GM19035 (cell line): ENCODE measurements around the gene TNFRSF11A.

Experiments used
- ATAC-seq: cut with Tn5 transposase; IDR thresholded peaks from one replicate; pipeline ENCODE4 v1.9.1; 2021; ENCODE audit not compliant: unreplicated experiment

TNFRSF11A gene

DNA sequence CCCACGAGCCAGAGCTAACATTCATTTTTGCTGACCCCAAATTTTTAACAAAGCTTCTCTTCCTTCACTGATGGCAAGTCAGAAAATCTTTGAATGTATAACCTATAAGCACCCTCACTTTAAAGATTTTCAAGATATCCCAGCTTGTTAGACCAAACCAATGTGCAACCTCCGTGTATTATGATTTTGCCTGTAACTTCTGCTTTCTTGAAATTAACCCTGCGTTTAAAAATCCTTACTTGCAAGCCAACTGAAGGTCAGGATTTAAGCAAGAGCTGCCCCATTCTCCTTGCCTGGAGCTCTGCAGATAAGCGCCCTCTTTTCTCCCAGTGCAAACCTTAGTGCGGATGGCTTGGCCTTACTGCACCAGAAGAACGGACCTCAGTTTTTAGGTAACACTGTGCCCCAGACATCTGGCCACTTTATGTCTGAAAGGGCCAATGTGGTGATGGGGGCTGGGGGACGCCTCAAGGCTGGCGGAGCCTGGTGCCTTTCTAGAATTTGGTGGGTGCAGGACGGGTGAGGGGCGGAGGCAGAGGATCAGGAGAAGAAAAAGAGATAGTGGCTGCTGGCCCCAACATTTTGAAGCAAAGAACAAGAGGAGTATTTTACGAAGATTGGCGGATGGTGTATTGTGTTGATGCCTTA, 805 bp upstream of the TNFRSF11A start:
- no peak for ATAC-seq

DNA sequence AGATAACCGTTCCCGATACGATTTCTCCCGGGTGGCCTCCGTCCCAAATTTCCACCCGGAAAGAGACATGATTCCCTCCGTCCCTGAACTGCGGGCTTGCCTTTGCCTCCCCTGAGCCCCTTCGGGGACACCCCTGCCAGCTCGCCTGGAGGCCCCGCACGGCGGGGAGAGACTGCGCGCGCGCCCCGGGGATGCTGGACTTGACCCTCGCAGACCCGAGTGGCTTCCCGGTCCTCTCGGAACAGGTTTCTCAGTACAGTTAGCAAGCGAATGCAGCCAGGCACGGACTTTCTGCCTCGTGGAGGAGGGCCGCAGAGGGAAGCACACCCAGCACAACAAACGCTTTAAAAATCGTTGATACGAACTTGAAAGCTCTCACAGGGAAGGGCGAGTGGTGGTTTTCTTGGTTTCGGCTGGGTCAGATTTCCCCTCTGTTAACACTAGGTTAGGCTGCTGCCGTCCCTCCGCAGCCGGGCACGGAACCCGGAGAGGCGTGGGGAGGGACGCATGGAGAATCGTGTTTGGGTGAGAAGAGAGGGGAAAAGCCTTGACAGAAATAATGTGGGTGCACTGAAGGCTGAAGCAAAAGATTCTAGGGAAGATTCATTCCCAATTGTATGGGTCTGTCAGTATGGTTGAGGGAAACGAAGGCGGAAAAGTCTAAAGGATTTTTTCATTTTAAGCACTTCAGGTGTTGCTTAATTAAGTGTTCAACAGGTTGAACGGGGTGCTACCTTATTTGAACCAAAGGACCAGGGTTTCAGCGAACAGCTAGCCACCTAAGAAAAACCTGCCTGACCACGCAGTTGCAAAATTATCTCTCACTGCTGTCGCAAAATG, 916 bp downstream of the TNFRSF11A start:
- peak; percentile 34 for ATAC-seq

- no peak for ATAC-seq
These were observed 1.7 kb downstream of the TNFRSF11A start for GRCh38 chr18:62326646-62327348.

GRCh38 chr18:62327977-62328376, 2.9 kb downstream of the TNFRSF11A start:
- ATAC-seq, result no peak

DNA sequence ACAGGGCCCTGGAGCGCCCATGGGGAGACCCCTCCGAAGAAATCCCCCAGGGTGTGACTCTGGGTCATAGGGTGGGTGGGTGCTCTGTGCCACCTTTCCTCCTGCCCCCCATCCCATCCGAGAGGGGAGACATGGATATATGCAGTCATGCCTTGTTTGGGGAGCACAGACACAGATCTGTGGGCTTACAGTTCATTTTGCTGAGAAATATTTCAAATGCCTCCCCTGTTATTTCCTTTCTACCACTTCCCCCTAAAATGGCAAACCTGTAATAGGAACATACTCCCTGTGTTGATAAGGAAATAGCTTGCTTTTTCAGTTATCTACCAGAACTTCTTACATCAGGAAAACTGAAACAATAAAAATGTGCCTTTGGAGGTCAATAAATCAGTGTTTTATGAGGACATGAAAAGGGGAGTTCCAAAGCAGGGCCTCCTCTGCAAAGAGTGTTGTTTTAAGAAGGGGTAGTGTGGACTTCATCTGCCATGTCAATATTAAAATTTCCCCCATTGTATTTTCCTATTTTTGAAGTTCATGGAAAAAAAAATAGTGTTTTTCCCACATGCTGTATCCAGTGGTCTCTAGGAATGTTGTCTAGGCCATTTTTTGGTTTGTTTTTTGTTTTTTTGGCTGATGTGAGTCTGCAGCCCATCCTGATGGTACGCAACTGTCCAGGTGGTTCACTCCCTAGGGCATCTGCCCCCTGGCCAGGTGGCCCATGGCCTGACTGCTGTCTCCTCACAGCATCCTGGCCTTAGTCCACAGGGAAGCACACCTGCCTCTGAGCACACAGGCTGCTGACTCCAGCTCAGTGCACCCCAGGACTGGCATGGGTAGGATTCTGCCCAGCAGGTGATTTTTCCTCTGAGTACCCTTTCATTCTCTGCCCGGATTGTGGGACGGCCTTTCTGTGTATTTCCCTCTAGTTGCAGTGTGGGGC, 3.7 kb downstream of the TNFRSF11A start:
- ATAC-seq, result no peak

- ATAC-seq, result no peak
These were observed 4.8 kb downstream of the TNFRSF11A start for GRCh38 chr18:62329691-62330454.

GRCh38 chr18:62330650-62331049, 5.5 kb downstream of the TNFRSF11A start:
- no peak for ATAC-seq

GRCh38 chr18:62331581-62332356, 6.7 kb downstream of the TNFRSF11A start:
- no peak for ATAC-seq

DNA sequence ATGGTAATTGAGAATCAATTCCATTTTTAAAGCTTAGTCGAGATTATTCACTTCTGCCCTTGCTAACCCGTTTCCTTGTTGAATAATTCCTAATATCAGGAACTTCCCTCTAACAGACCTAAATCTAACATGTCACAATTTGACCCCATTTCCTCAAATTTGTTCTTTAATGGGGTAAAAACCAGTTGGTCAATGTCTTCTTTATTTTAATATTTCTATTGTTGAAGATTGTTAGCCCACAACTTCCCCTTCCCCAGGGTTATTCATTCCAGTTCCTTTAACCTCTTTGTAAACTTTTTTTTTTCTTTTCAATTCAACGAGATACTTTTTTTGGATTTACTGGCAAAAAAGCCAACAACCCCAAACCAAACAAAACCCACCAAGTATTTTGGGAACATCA, 7.3 kb downstream of the TNFRSF11A start:
- no peak for ATAC-seq

- ATAC-seq, result no peak
These were observed 8.0 kb downstream of the TNFRSF11A start for GRCh38 chr18:62332964-62333695.

DNA sequence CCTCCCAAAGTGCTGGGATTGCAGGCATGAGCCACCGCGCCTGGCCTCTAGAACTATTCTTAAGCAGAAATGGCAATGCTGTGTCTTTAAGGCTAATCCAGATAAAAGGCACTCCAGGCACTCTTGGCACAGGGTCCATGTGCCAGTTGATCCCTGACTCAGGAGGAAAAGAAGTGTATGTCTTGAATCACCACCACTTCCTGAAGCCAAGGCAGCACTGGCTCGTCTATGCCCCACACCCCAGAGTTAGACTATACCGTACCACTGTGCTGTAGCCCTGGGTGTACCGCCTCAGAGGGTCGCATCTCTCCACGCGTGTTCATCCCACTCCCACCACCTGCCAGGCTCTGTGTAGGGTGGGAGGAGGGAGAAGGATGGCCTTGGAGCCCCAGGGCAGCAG, 9.0 kb downstream of the TNFRSF11A start:
- ATAC-seq, result no peak

- ATAC-seq, result no peak
These were observed 10.4 kb downstream of the TNFRSF11A start for GRCh38 chr18:62335494-62335893.

GRCh38 chr18:62336618-62337017, 11.5 kb downstream of the TNFRSF11A start:
- no peak for ATAC-seq

- ATAC-seq, result no peak
These were observed 12.2 kb downstream of the TNFRSF11A start for GRCh38 chr18:62337336-62337735.

- ATAC-seq, result no peak
These were observed 13.5 kb downstream of the TNFRSF11A start for GRCh38 chr18:62338446-62339105.

GRCh38 chr18:62339106-62339988, 14.2 kb downstream of the TNFRSF11A start:
- ATAC-seq, result no peak

DNA sequence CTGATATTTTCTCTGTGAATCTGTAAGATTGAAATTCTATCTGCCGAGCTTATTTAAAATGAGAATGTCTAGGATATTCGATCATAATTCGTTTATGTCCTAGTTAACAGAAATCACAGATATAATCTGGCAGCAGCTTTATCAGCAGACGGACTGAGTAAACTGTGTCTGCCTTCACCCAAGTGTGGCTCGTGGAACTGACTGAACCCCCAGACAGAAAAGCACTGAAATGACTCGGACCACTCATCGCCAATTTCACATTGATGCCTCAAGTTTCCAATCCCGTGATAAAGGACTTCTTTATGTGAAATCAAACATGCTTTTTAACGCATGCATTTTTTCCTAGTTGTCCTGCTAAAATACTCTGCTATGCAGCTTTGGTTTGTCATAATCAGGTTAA, 15.9 kb downstream of the TNFRSF11A start:
- no peak for ATAC-seq
